OCI-LY3 (cell line): ENCODE data around the gene TMEM42.

Experiments
- H2AFZ ChIP-seq: fragments of 200-600, 300-600 bp; shearing (Covaris generic); 2 replicates; pipeline ENCODE4 v1.6.0; 2014; ENCODE audit warnings: antibody characterized with exemption, low read depth, low read length
- H3K27ac ChIP-seq: fragments of 200-600, 300-600 bp; sonication (generic); 2 replicates; pipeline ENCODE4 v1.5.1; 2014; ENCODE audit warnings: mild to moderate bottlenecking, low read length, moderate library complexity, mixed read lengths
- H3K27me3 ChIP-seq: fragments of 200-600, 300-600 bp; sonication (generic); 2 replicates; pipeline ENCODE4 v1.6.1; 2014; ENCODE audit warnings: low read depth, low read length, mixed read lengths
- H3K36me3 ChIP-seq: fragments of 200-600, 300-600 bp; sonication (generic); replicated peaks from 2 replicates; pipeline ENCODE3; 2014; ENCODE audit warnings: low read depth, low read length, mixed read lengths
- H3K4me1 ChIP-seq: fragments of 300-600, 200-600 bp; sonication (generic); 2 replicates; pipeline ENCODE4 v1.6.1; 2014; ENCODE audit warnings: low read length, mixed read lengths
- H3K4me2 ChIP-seq: fragments of 200-600, 300-600 bp; sonication (generic); 2 replicates; pipeline ENCODE4 v1.6.1; 2014; ENCODE audit warnings: low read length, mixed read lengths
- H3K4me3 ChIP-seq: fragments of 300-600, 200-600 bp; sonication (generic); 2 replicates; pipeline ENCODE4 v1.5.1; 2014; ENCODE audit warnings: antibody characterized with exemption, mild to moderate bottlenecking, low read length, moderate library complexity
- H3K79me2 ChIP-seq: fragments of 300-600, 200-600 bp; shearing (Covaris generic); 2 replicates; pipeline ENCODE4 v1.6.1; 2014; ENCODE audit warnings: mild to moderate bottlenecking, low read length, mixed read lengths
- H3K9ac ChIP-seq: fragments of 300-600, 200-600 bp; shearing (Covaris generic); 2 replicates; pipeline ENCODE4 v1.6.0; 2014; ENCODE audit warnings: mild to moderate bottlenecking, low read length, moderate library complexity
- H3K9me3 ChIP-seq: fragments of 200-600, 300-600 bp; shearing (Covaris generic); 2 replicates; pipeline ENCODE4 v1.6.1; 2014; ENCODE audit warnings: low read length, mixed read lengths; ENCODE audit not compliant: insufficient read depth
- H4K20me1 ChIP-seq: fragments of 200-600, 300-600 bp; sonication (generic); 2 replicates; pipeline ENCODE4 v1.6.1; 2016; ENCODE audit warnings: low read length, mixed read lengths; ENCODE audit not compliant: insufficient read depth
- EZH2phosphoT487 ChIP-seq: fragments of 200-600 bp; shearing (Covaris generic); IDR thresholded peaks from 2 replicates; pipeline ENCODE4 v1.6.1; 2018; ENCODE audit warnings: antibody characterized with exemption, mixed run types, low read depth
- TF ChIP-seq, protein P1 (sequence below): fragments of 200-600, 300-600 bp; sonication (generic); IDR thresholded peaks from 2 replicates; pipeline ENCODE4 v1.5.1; 2014; ENCODE audit warnings: antibody characterized with exemption, low read length, low read depth

TMEM42 gene

DNA sequence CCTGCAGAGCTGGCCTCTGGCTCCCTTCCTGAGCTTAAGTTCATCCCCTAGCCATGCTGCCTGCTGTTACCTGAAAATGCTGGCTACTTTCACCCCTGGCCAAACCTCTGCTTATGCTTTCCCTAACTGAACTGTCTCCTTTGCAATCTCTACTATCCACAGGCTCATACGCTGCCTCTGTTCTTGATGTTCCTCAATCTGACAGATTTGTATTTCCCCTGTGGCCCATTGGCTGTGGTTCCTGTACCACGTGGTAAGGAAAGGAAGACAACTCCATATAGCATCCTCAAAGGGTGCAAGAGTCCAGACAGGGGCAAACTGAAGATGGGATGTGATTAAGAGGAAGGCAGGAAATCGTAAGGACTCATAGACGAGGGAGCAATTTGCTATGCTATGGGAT, 45.9 kb downstream of the TMEM42 start:
- Histone ChIP-seq H3K9me3 (no peaks in the 10 kb centered on the region), H3K4me3 (no peak overlapping the region), H3K36me3 (no peaks in the 10 kb centered on the region), H3K4me1 (peaks cover 4% of the 10 kb centered on the region; the same call in 1 of the 2 replicates), H2AFZ (no peak overlapping the region), H3K27me3 (peaks cover 5% of the 10 kb centered on the region; the same call in 1 of the 2 replicates), H3K4me2 (no peak overlapping the region), H3K79me2 (no peaks in the 10 kb centered on the region), H3K9ac (no peak overlapping the region), H3K27ac (no peak overlapping the region), H4K20me1 (no peaks in the 10 kb centered on the region)
- TF ChIP-seq, protein P1, sequence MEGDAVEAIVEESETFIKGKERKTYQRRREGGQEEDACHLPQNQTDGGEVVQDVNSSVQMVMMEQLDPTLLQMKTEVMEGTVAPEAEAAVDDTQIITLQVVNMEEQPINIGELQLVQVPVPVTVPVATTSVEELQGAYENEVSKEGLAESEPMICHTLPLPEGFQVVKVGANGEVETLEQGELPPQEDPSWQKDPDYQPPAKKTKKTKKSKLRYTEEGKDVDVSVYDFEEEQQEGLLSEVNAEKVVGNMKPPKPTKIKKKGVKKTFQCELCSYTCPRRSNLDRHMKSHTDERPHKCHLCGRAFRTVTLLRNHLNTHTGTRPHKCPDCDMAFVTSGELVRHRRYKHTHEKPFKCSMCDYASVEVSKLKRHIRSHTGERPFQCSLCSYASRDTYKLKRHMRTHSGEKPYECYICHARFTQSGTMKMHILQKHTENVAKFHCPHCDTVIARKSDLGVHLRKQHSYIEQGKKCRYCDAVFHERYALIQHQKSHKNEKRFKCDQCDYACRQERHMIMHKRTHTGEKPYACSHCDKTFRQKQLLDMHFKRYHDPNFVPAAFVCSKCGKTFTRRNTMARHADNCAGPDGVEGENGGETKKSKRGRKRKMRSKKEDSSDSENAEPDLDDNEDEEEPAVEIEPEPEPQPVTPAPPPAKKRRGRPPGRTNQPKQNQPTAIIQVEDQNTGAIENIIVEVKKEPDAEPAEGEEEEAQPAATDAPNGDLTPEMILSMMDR = no peak
- no peak for TF ChIP-seq EZH2phosphoT487

DNA sequence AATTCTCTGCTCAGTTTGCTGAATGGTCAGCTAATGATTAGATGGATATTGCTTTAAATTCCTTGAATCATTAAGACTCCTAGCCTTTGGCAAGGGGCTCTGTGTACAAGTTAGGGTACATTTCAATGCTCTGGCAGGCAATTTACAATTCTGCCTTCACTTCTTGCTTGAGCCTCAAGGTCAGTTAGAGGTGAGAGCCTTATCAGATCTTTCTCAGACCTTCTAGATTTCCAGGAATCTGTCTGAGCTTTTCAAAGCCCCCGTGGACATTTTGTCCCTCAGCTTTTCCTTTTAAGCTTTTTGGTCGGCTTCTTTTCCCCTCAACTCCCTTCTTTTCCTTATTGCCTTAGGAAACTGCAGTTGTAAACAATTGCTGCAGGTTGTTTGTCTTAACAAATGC, 47.4 kb downstream of the TMEM42 start:
- no peak overlapping the region for H3K4me2 ChIP-seq
- H3K4me1 ChIP-seq = peaks cover 4% of the 10 kb centered on the region; the same call in 1 of the 2 replicates
- 0 out of 2 replicates have a peak, but pooled peaks cover 3% of the 10 kb centered on the region for H4K20me1 ChIP-seq
- peaks cover 5% of the 10 kb centered on the region; the same call in 1 of the 2 replicates for H3K27me3 ChIP-seq
- H3K27ac ChIP-seq = no peak overlapping the region
- H3K4me3 ChIP-seq = no peak overlapping the region
- H3K9me3 ChIP-seq = no peaks in the 10 kb centered on the region
- no peaks in the 10 kb centered on the region for H3K79me2 ChIP-seq
- H3K9ac ChIP-seq = no peak overlapping the region
- no peak overlapping the region for H2AFZ ChIP-seq
- TF ChIP-seq, protein P1 = no peak
- no peaks in the 10 kb centered on the region for H3K36me3 ChIP-seq

DNA sequence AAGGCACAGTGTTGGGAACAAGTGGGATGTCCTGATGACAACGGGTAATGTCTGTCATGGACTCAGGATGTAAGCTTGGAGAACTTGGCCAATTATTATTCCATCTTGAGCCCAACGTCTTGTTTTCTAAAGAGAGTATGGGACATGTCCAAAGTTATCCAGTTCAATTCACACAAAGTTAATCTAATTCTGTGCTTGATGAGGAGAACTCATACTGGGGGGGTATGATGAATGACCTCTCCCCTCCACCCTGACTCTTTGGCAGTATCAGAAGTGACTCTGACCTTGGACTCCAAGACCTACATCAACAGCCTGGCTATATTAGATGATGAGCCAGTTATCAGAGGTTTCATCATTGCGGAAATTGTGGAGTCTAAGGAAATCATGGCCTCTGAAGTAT, 49.0 kb downstream of the TMEM42 start:
- H3K27me3 ChIP-seq = peaks cover 2% of the 10 kb centered on the region; the same call in 1 of the 2 replicates
- H3K79me2 ChIP-seq = no peaks in the 10 kb centered on the region
- H3K27ac ChIP-seq = no peak overlapping the region
- TF ChIP-seq, protein P1 = no peak
- no peak for TF ChIP-seq EZH2phosphoT487
- H3K4me2 ChIP-seq = no peak overlapping the region
- no peaks in the 10 kb centered on the region for H3K4me1 ChIP-seq
- H2AFZ ChIP-seq = no peak overlapping the region
- no peaks in the 10 kb centered on the region for H3K9me3 ChIP-seq
- H3K9ac ChIP-seq = no peak overlapping the region
- no peak overlapping the region for H3K4me3 ChIP-seq
- no peaks in the 10 kb centered on the region for H3K36me3 ChIP-seq
- H4K20me1 ChIP-seq = 0 out of 2 replicates have a peak, but pooled peaks cover 3% of the 10 kb centered on the region

DNA sequence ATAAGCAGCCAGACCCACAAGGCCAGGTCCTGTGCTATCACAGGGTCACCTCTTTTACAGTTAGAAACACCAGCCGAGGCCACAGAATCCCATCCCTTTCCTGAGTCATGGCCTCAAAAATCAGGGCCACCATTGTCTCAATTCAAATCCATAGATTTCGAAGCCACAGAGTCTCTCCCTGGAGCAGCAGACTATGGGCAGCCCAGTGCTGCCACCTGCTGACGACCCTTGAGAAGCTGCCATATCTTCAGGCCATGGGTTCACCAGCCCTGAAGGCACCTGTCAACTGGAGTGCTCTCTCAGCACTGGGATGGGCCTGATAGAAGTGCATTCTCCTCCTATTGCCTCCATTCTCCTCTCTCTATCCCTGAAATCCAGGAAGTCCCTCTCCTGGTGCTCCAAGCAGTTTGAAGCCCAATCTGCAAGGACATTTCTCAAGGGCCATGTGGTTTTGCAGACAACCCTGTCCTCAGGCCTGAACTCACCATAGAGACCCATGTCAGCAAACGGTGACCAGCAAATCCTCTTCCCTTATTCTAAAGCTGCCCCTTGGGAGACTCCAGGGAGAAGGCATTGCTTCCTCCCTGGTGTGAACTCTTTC, 52.3 kb downstream of the TMEM42 start:
- H3K4me2 ChIP-seq = no peak overlapping the region
- H3K9ac ChIP-seq = no peak overlapping the region
- no peak overlapping the region for H2AFZ ChIP-seq
- no peaks in the 10 kb centered on the region for H3K4me1 ChIP-seq
- H3K27ac ChIP-seq = no peak overlapping the region
- H3K4me3 ChIP-seq = no peak overlapping the region
- H3K36me3 ChIP-seq = no peaks in the 10 kb centered on the region
- H3K27me3 ChIP-seq = no peaks in the 10 kb centered on the region
- no peaks in the 10 kb centered on the region for H3K9me3 ChIP-seq
- 0 out of 2 replicates have a peak, but pooled peaks cover 3% of the 10 kb centered on the region for H4K20me1 ChIP-seq
- H3K79me2 ChIP-seq = no peaks in the 10 kb centered on the region
- TF ChIP-seq EZH2phosphoT487 = no peak
- TF ChIP-seq, protein P1 = peak; percentile 94
